OCI-LY1 (cell line): ENCODE results near the gene PCDH12.

ENCODE experiments used
- CTCF ChIP-seq: fragments of 200-600 bp; sonication (generic), shearing (Covaris generic); IDR thresholded peaks from 2 replicates; pipeline ENCODE4 v1.5.1; 2017; ENCODE audit warnings: mild to moderate bottlenecking, antibody characterized with exemption, low read length, moderate library complexity, mixed read lengths
- EZH2 ChIP-seq: fragments of 200-600 bp; sonication (generic), shearing (Covaris generic); IDR thresholded peaks from 2 replicates; pipeline ENCODE4 v1.8.0; 2017; ENCODE audit warnings: borderline replicate concordance, mixed run types, mild to moderate bottlenecking, antibody characterized with exemption, low read length, moderate library complexity, mixed read lengths

- TF ChIP-seq CTCF (no peak), EZH2 (no peak)
Observed at GRCh38 chr5:141942185-141942857, 15.7 kb downstream of the PCDH12 start.
